ENCODE measurements around the gene ABLIM3. TPM values are rescaled to one million over a fixed set of nuclear protein-coding genes. Genes with fewer than 3 reads are reported as not detected.

Gene ABLIM3
- total RNA-seq, 1 donor from 2014 or later, result 3.9 TPM

DNA sequence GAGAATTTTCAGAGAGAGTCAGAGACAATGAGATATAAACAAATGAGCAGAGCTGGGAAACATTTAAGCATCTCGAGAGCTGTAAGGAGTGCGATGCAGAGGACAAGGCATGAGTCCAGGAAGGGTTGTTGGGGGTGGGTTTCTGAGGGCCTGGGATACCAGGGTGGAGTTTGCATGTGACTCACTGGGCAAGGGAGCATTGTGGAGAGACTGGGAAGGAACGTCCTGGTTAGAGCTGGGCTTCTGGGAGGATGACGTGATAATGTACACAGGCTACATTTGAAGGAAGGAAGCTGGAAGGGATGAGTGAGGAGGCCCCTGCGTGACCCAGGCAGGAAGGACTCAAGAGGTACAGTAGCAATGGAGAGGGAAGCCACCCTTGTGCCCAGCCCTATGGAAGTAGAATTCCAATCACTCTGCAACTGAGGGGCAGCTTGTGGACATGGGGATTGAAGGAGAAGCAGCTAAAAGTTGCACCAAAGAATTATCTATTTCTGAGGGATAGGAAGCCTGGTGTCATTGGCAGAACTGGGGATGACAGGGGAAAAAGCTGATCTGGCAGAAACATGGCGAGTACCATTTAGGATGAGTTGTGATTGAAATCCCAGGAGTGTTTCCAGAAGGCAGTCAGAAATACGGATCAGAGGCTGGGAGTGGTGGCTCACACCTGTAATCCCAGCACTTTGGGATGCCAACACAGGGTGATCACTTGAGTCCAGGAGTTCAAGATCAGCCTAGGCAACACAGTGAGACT is 71.1 kb downstream of the ABLIM3 start:
- no peak overlapping the region for H3K4me3 Mint-ChIP-seq (ENCODE audit: unreplicated experiment)

DNA sequence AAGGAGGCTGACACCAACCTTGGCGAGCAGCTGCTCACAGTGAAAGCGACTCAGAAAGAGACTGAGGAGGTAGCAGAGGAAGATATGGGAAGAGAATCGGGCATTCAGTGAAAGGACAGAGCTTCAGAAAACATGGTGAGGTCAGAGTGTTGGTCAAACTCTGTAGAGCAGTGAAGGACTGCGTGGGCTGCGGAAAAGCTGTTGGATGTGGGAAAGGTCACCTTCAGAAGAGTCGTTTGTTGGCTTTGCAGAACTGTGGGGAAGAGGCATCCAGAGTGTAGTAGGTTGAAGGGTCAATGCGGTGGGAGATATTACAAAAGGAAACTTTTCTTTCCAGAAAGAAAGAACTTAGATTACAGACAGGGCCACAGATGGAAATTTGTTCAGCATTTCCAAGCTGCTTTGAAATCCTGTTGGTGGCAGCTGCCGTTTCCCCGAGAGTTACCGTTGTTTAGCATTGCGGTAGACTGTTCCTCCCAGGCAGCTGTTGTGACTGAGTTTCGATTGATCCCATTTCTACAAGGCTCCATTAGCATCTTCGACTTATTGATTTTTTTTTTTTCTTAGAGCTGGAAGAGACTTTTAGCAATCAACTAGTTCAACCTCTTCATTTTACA is 72.1 kb downstream of the ABLIM3 start:
- Histone ChIP-seq H2AFZ (ENCODE audit: low read depth, low read length) (no peak overlapping the region), H3K9ac (ENCODE audit: low read length) (peak overlapping the region; percentile 67), H3K27me3 (ENCODE audit: insufficient read depth, low read length) (no peaks in the 10 kb centered on the region), H3K4me2 (ENCODE audit: low read length) (no peak overlapping the region), H4K20me1 (ENCODE audit: insufficient read depth, low read length) (no peaks in the 10 kb centered on the region), H3K36me3 (ENCODE audit: insufficient read depth, low read length) (no peaks in the 10 kb centered on the region), H3K9me3 (ENCODE audit: insufficient read depth, low read depth, low read length) (no peaks in the 10 kb centered on the region), H3K27ac (ENCODE audit: low read depth, low read length) (peak overlapping the region; percentile 96), H3K4me1 (ENCODE audit: insufficient read depth, low read length) (peaks cover 39% of the 10 kb centered on the region), H3K4me3 (ENCODE audit: insufficient read depth, low read depth, low read length) (no peak overlapping the region), H3K79me2 (ENCODE audit: insufficient read depth, low read length) (no peaks in the 10 kb centered on the region)
- no peak overlapping the region for H3K27ac Mint-ChIP-seq (ENCODE audit: unreplicated experiment)
- H3K4me3 Mint-ChIP-seq (ENCODE audit: unreplicated experiment), result no peak overlapping the region
- H3K36me3 Mint-ChIP-seq (ENCODE audit: low read depth, unreplicated experiment), result no peaks in the 10 kb centered on the region
- no peak for DNase-seq (ENCODE audit: low read depth)
- H3K27me3 Mint-ChIP-seq (ENCODE audit: low read depth, unreplicated experiment), result peaks cover 7% of the 10 kb centered on the region
- peaks cover 15% of the 10 kb centered on the region for H3K4me1 Mint-ChIP-seq (ENCODE audit: low read depth, unreplicated experiment)
- no peak for FAIRE-seq
- H3K9me3 Mint-ChIP-seq (ENCODE audit: unreplicated experiment), result no peaks in the 10 kb centered on the region
- TF ChIP-seq, protein P1, sequence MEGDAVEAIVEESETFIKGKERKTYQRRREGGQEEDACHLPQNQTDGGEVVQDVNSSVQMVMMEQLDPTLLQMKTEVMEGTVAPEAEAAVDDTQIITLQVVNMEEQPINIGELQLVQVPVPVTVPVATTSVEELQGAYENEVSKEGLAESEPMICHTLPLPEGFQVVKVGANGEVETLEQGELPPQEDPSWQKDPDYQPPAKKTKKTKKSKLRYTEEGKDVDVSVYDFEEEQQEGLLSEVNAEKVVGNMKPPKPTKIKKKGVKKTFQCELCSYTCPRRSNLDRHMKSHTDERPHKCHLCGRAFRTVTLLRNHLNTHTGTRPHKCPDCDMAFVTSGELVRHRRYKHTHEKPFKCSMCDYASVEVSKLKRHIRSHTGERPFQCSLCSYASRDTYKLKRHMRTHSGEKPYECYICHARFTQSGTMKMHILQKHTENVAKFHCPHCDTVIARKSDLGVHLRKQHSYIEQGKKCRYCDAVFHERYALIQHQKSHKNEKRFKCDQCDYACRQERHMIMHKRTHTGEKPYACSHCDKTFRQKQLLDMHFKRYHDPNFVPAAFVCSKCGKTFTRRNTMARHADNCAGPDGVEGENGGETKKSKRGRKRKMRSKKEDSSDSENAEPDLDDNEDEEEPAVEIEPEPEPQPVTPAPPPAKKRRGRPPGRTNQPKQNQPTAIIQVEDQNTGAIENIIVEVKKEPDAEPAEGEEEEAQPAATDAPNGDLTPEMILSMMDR (IDR thresholded peaks at IDR 0.05; ENCODE audit: insufficient read depth, low read depth, low read length), result no peak
- no peak for TF ChIP-seq EZH2 (IDR thresholded peaks at IDR 0.05; ENCODE audit: insufficient read depth, low read length)

More for the DNA sequence above, 71.1 kb downstream of the ABLIM3 start:
- Histone ChIP-seq H3K9me3 (ENCODE audit: insufficient read depth, low read depth, low read length) (no peaks in the 10 kb centered on the region), H3K4me3 (ENCODE audit: insufficient read depth, low read depth, low read length) (no peak overlapping the region), H3K36me3 (ENCODE audit: insufficient read depth, low read length) (no peaks in the 10 kb centered on the region), H2AFZ (ENCODE audit: low read depth, low read length) (no peak overlapping the region), H3K79me2 (ENCODE audit: insufficient read depth, low read length) (no peaks in the 10 kb centered on the region), H3K27ac (ENCODE audit: low read depth, low read length) (peak overlapping the region; percentile 96), H3K9ac (ENCODE audit: low read length) (peak overlapping the region; percentile 68), H4K20me1 (ENCODE audit: insufficient read depth, low read length) (no peaks in the 10 kb centered on the region), H3K27me3 (ENCODE audit: insufficient read depth, low read length) (no peaks in the 10 kb centered on the region), H3K4me2 (ENCODE audit: low read length) (peak overlapping the region; percentile 65), H3K4me1 (ENCODE audit: insufficient read depth, low read length) (peaks cover 39% of the 10 kb centered on the region)
- FAIRE-seq (peak; percentile 99), DNase-seq (ENCODE audit: low read depth) (peak; percentile 100)
- Mint-ChIP-seq H3K27me3 (ENCODE audit: low read depth, unreplicated experiment) (peaks cover 3% of the 10 kb centered on the region), H3K4me1 (ENCODE audit: low read depth, unreplicated experiment) (peaks cover 15% of the 10 kb centered on the region), H3K9me3 (ENCODE audit: unreplicated experiment) (no peaks in the 10 kb centered on the region), H3K36me3 (ENCODE audit: low read depth, unreplicated experiment) (no peaks in the 10 kb centered on the region), H3K27ac (ENCODE audit: unreplicated experiment) (peak overlapping the region; percentile 31)
- TF ChIP-seq, protein P1 (IDR thresholded peaks at IDR 0.05; ENCODE audit: insufficient read depth, low read depth, low read length), result no peak
- TF ChIP-seq EZH2 (IDR thresholded peaks at IDR 0.05; ENCODE audit: insufficient read depth, low read length), result no peak
